B cell (primary cell): Measurements from ENCODE around the gene CRB1. TPM values are rescaled to one million over a fixed set of nuclear protein-coding genes. Genes with fewer than 3 reads are reported as not detected.

Experiments used
- ATAC-seq: fragments of 200-7000 bp; cut with Tn5 transposase; one replicate; pipeline ENCODE4 v1.10.0; 2021; ENCODE audit warnings: low read depth, mild to moderate bottlenecking, moderate number of reproducible peaks, moderate library complexity
- CTCF ChIA-PET: fragments of 350-600 bp; sonication (Branson Sonifier 250); formaldehyde crosslinking; loops from one replicate; lab custom pipeline; 2021; ENCODE audit warnings: antibody characterized with exemption, inconsistent platforms; lab: Charles Lee
- POLR2A ChIA-PET: fragments of 350-600 bp; sonication (Branson Sonifier 250); formaldehyde crosslinking; loops from one replicate; lab custom pipeline; 2021; ENCODE audit warnings: antibody characterized with exemption; lab: Charles Lee
- DNase-seq: peaks from one replicate; pipeline ENCODE4 v3.0.0; 2013
- H2AFZ ChIP-seq: 2 replicates; pipeline ENCODE4 v1.6.1; 2012; ENCODE audit warnings: mild to moderate bottlenecking, low read depth, low read length; ENCODE audit not compliant: insufficient read depth, poor library complexity, severe bottlenecking
- H3K27ac ChIP-seq, 2 donors: 1 replicate in 1 of 2; 2 replicates in 1 of 2; pipeline ENCODE4 v1.5.1; 2012 to 2013; ENCODE audit warnings: low read length in 2 of 2, mild to moderate bottlenecking in 2 of 2, moderate library complexity in 1 of 2
- H3K27me3 ChIP-seq, 4 experiments: fragments of 200-600 bp in 1 of 4; sonication (generic) in 1 of 4; replicated peaks in 1 of 4; 1 replicate in 2 of 4; 2 replicates in 2 of 4; pipeline versions ENCODE4 v1.6.1 to v1.7.0; 2013 to 2016; ENCODE audit warnings: low read length in 3 of 4, mild to moderate bottlenecking in 2 of 4, mixed read lengths in 1 of 4, moderate library complexity in 1 of 4; ENCODE audit not compliant: insufficient read depth in 4 of 4, control insufficient read depth in 3 of 4; ENCODE audit errors: control extremely low read depth in 1 of 4
- H3K36me3 ChIP-seq, 2 experiments: replicated peaks in 1 of 2; 1 replicate in 1 of 2; 2 replicates in 1 of 2; pipeline versions ENCODE4 v1.6.1 to v1.7.1; 2013; ENCODE audit warnings: low read length in 1 of 2; ENCODE audit not compliant: insufficient read depth in 2 of 2, control insufficient read depth in 1 of 2; ENCODE audit errors: control extremely low read depth in 1 of 2, extremely low read depth in 1 of 2
- H3K4me1 ChIP-seq, 2 donors: fragments of 200-600 bp in 1 of 2; sonication (generic) in 1 of 2; 1 replicate in 1 of 2; 2 replicates in 1 of 2; pipeline versions ENCODE4 v1.5.1 to v1.6.1; 2013 to 2017; ENCODE audit warnings: low read length in 2 of 2; ENCODE audit not compliant: control insufficient read depth in 2 of 2, insufficient read depth in 2 of 2
- H3K4me2 ChIP-seq: replicated peaks from 2 replicates; pipeline ENCODE3; 2012; ENCODE audit warnings: mild to moderate bottlenecking, low read depth, low read length; ENCODE audit not compliant: poor library complexity, severe bottlenecking
- H3K4me3 ChIP-seq, 5 experiments: fragments of 200-600 bp in 1 of 5; sonication (generic) in 1 of 5; 1 replicate in 3 of 5; 2 replicates in 2 of 5; pipeline versions ENCODE4 v1.5.1 to v1.7.0; 2011 to 2016; ENCODE audit warnings: low read length in 4 of 5, mild to moderate bottlenecking in 4 of 5, low read depth in 2 of 5, control low read depth in 1 of 5, moderate library complexity in 1 of 5; ENCODE audit not compliant: insufficient read depth in 1 of 5; ENCODE audit errors: control extremely low read depth in 1 of 5, extremely low read depth in 1 of 5
- H3K79me2 ChIP-seq: fragments of 200-600 bp; sonication (generic); one replicate; pipeline ENCODE4 v1.6.0; 2016; ENCODE audit warnings: low read length; ENCODE audit not compliant: control insufficient read depth, insufficient read depth
- H3K9ac ChIP-seq: fragments of 200-600 bp; sonication (generic); 2 replicates; pipeline ENCODE4 v1.6.1; 2017; ENCODE audit warnings: mild to moderate bottlenecking, low read length, moderate library complexity
- H3K9me3 ChIP-seq, 3 donors: one replicate each; pipeline versions ENCODE4 v1.6.1 to v1.7.1; 2013; ENCODE audit warnings: low read length in 2 of 3; ENCODE audit not compliant: control insufficient read depth in 2 of 3, insufficient read depth in 1 of 3; ENCODE audit errors: control extremely low read depth in 1 of 3
- H4K20me1 ChIP-seq: 2 replicates; pipeline ENCODE4 v1.6.0; 2012; ENCODE audit warnings: mild to moderate bottlenecking, low read length; ENCODE audit not compliant: insufficient read depth, control insufficient read depth, poor library complexity, severe bottlenecking
- H3K27ac Mint-ChIP-seq: one replicate; pipeline ENCODE4 v1.8.0; 2021; ENCODE audit warnings: mixed read lengths
- H3K27me3 Mint-ChIP-seq: one replicate; pipeline ENCODE4 v1.8.0; 2021; ENCODE audit warnings: mixed read lengths
- H3K4me1 Mint-ChIP-seq: one replicate; pipeline ENCODE4 v1.8.0; 2021; ENCODE audit warnings: mixed read lengths
- H3K4me3 Mint-ChIP-seq: one replicate; pipeline ENCODE4 v1.8.0; 2021; ENCODE audit warnings: mixed read lengths
- H3K9me3 Mint-ChIP-seq: one replicate; pipeline ENCODE4 v1.8.0; 2022; ENCODE audit warnings: mixed read lengths; ENCODE audit not compliant: insufficient read depth
- EZH2 ChIP-seq: IDR thresholded peaks from 2 replicates; pipeline ENCODE4 v1.6.1; 2012; ENCODE audit warnings: borderline replicate concordance, low read depth, mild to moderate bottlenecking, moderate library complexity, low read length; ENCODE audit not compliant: insufficient read depth, poor library complexity, severe bottlenecking
- WGBS: methylation state at CpG from one replicate; pipeline ENCODE4 v1.1.5; 2013; ENCODE audit warnings: missing lambda C conversion rate; ENCODE audit not compliant: insufficient coverage; 5-methylcytosine and 5-hydroxymethylcytosine counted together
- intact Hi-C: fragments of 100-400 bp; cut with micrococcal nuclease; formaldehyde crosslinking; loops from one replicate; pipeline ENCODE4 v1.10.0; 2022
- polyA plus RNA-seq: library from polyadenylated mRNA; depleted of rRNA; stranded (reverse); fragments of >200 nt; gene quantifications from 2 replicates; pipeline ENCODE4 v1.2.3, GENCODE V29; 2012
- total RNA-seq, 2 donors: library from RNA; stranded (reverse); fragments of 120-200 nt in 1 of 2; gene quantifications; 1 replicate in 1 of 2; 2 replicates in 1 of 2; pipeline versions ENCODE4 v1.2.3 to v1.2.4, GENCODE V29; 2013 to 2022
- TF ChIP-seq, protein P1 (sequence below): fragments of 200-600 bp; IDR thresholded peaks from one replicate; pipeline ENCODE4 v1.8.0; 2022; ENCODE audit warnings: antibody characterized with exemption, mild to moderate bottlenecking

Gene CRB1
- total and polyA plus RNA-seq, 2 donors (not counting 1 experiment from before 2014, with no cell fraction given): 0.15 TPM; not detected in 1

DNA sequence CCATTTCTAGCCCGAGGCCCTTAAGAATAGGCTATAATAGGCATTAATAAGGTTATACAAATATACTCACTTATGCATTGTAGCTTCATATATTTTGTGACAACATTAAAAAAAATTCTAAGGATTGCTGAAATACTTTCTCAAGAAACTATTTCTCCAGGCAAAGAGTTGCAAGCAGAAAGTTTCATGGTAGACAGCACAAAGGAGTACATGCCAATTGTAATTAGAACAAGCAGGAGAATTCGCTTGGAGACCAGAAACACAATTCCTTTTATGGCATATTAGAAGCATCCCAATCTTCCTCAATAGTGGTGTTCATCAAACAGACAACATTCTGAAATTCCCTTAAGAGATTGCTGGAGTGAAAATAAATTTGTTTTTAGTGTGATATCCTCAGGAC lies 122.8 kb downstream of the CRB1 start:
- no peak overlapping the region for H3K9ac ChIP-seq
- H3K27ac ChIP-seq: no peak overlapping the region
- no peak overlapping the region for H3K4me3 ChIP-seq
- Mint-ChIP-seq H3K9me3 (no peaks in the 10 kb centered on the region), H3K4me1 (no peaks in the 10 kb centered on the region), H3K27me3 (peaks cover 7% of the 10 kb centered on the region), H3K4me3 (no peak overlapping the region), H3K27ac (no peak overlapping the region)
- H2AFZ ChIP-seq: no peak overlapping the region
- H3K4me2 ChIP-seq: no peak overlapping the region
- no peaks in the 10 kb centered on the region for H4K20me1 ChIP-seq
- no CpG with 5 or more reads among the region's 2 CpGs for WGBS
- H3K79me2 ChIP-seq: no peaks in the 10 kb centered on the region
- ATAC-seq (no peak), DNase-seq (no peak)
- ChIA-PET CTCF (no interaction called here), POLR2A (no interaction called here)
- no peaks in the 10 kb centered on the region for H3K9me3 ChIP-seq
- H3K27me3 ChIP-seq: no peaks in the 10 kb centered on the region
- intact Hi-C loops: no loop called here
- H3K36me3 ChIP-seq: no peaks in the 10 kb centered on the region
- no peaks in the 10 kb centered on the region for H3K4me1 ChIP-seq
- TF ChIP-seq, protein P1, sequence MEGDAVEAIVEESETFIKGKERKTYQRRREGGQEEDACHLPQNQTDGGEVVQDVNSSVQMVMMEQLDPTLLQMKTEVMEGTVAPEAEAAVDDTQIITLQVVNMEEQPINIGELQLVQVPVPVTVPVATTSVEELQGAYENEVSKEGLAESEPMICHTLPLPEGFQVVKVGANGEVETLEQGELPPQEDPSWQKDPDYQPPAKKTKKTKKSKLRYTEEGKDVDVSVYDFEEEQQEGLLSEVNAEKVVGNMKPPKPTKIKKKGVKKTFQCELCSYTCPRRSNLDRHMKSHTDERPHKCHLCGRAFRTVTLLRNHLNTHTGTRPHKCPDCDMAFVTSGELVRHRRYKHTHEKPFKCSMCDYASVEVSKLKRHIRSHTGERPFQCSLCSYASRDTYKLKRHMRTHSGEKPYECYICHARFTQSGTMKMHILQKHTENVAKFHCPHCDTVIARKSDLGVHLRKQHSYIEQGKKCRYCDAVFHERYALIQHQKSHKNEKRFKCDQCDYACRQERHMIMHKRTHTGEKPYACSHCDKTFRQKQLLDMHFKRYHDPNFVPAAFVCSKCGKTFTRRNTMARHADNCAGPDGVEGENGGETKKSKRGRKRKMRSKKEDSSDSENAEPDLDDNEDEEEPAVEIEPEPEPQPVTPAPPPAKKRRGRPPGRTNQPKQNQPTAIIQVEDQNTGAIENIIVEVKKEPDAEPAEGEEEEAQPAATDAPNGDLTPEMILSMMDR: no peak
- no peak for TF ChIP-seq EZH2

DNA sequence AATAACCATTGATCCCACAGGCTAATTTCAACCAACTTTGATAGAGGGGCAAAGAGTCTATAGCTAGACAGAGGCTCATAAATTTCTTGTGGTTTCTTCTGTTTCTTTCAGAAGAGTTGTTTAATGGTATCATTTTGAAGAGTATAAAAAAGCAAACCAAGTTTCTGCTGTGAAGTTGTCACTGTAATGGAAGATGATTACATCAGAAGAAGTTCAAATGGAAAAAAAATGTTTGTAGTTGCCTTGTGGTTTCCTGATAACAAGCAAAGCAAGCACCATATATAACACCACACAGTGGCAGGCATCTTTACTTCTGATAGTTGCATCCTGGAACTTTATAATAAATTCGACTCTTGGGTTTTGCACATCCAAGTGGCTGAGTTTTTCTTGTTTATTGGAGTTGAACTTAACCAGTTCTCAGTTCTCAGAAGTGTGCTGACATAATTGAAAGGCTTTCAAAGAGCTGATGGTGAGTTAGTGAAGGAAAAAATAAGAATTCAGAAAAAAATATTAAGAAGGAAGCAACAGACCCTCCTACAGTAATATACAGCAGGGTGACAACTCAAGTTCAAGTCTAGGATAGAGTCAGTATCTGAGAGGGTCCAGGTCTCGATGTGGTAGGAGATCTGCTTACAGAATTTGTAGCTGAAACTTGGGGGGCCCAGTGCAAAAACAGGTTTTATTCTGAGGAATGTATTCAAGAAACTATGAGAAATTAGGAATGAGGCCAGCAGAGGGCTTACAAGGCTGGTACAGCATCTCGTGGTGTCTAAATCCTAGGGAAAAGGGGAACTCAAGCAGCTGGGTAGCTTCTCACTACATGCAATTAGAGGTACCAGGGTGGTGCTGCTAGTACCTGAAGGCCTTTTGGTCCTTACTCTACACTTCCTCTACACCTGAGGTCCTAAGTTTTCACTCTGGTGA lies 123.5 kb downstream of the CRB1 start:
- CTCF ChIA-PET: interaction anchor here (0.5 kb wide), 1 partner anchor 12 kb away, joined by 3 read pairs; no protein-coding TSS in a partner anchor
- H3K4me1 Mint-ChIP-seq: no peaks in the 10 kb centered on the region
- Histone ChIP-seq H3K4me3 (no peak overlapping the region), H2AFZ (no peak overlapping the region), H3K9ac (no peak overlapping the region), H3K27ac (no peak overlapping the region), H3K4me2 (no peak overlapping the region), H3K9me3 (no peaks in the 10 kb centered on the region), H3K27me3 (no peaks in the 10 kb centered on the region), H3K4me1 (no peaks in the 10 kb centered on the region), H4K20me1 (no peaks in the 10 kb centered on the region), H3K36me3 (no peaks in the 10 kb centered on the region), H3K79me2 (no peaks in the 10 kb centered on the region)
- H3K27me3 Mint-ChIP-seq: no peaks in the 10 kb centered on the region
- WGBS: 54% methylated on average over 2 of the region's 3 CpGs
- TF ChIP-seq EZH2: no peak
- TF ChIP-seq, protein P1: no peak
- DNase-seq (no peak), ATAC-seq (no peak)
- H3K9me3 Mint-ChIP-seq: no peaks in the 10 kb centered on the region
- POLR2A ChIA-PET: no interaction called here
- H3K4me3 Mint-ChIP-seq: no peak overlapping the region
- no peak overlapping the region for H3K27ac Mint-ChIP-seq
- intact Hi-C loops: no loop called here
